ENCODE measurements around the gene ZNF770. TPM values are rescaled to one million over a fixed set of nuclear protein-coding genes. Genes with fewer than 3 reads are reported as not detected.

Gene ZNF770
- total RNA-seq, 2 donors from 2014 or later: 52.3 to 86.1 TPM

GRCh38 chr15:35013370-35013769, 25.3 kb upstream of the ZNF770 start:
- TF ChIP-seq CTCF (conservative IDR thresholded peaks at IDR 0.05): no peak
- Mint-ChIP-seq H3K4me1 (no peaks in the 10 kb centered on the region), H3K27ac (no peak overlapping the region), H3K9me3 (no peaks in the 10 kb centered on the region), H3K4me3 (no peak overlapping the region), H3K27me3 (ENCODE audit: insufficient read depth) (no peaks in the 10 kb centered on the region), H3K36me3 (ENCODE audit: low read depth) (no peaks in the 10 kb centered on the region)
- Histone ChIP-seq H3K9me3 (ENCODE audit: control insufficient read depth, low read length) (no peaks in the 10 kb centered on the region), H3K27ac (ENCODE audit: low read depth, low read length) (peak overlapping the region; percentile 83), H3K9ac (ENCODE audit: extremely low read depth, low read length, poor library complexity, severe bottlenecking) (no peak overlapping the region), H3K27me3 (ENCODE audit: control insufficient read depth, insufficient read depth, low read length, poor library complexity, severe bottlenecking) (no peaks in the 10 kb centered on the region), H3K4me3 (ENCODE audit: low read length) (no peak overlapping the region), H3K4me1 (ENCODE audit: control insufficient read depth, insufficient read depth, low read length) (no peaks in the 10 kb centered on the region), H3K36me3 (ENCODE audit: control insufficient read depth, insufficient read depth, low read length) (no peaks in the 10 kb centered on the region)
- 83 to 94% methylated on average over 2 to 4 of the region's 4 CpGs for WGBS, 2 experiments (ENCODE audit: insufficient coverage in 1 of 2, insufficient read length in 1 of 2)
- no peak for DNase-seq

GRCh38 chr15:35007397-35007796, 19.3 kb upstream of the ZNF770 start:
- TF ChIP-seq CTCF (conservative IDR thresholded peaks at IDR 0.05): no peak
- Histone ChIP-seq H3K9me3 (ENCODE audit: control insufficient read depth, low read length) (no peaks in the 10 kb centered on the region), H3K4me3 (ENCODE audit: low read length) (no peak overlapping the region), H3K27me3 (ENCODE audit: control insufficient read depth, insufficient read depth, low read length, poor library complexity, severe bottlenecking) (no peaks in the 10 kb centered on the region), H3K9ac (ENCODE audit: extremely low read depth, low read length, poor library complexity, severe bottlenecking) (no peak overlapping the region), H3K27ac (ENCODE audit: low read depth, low read length) (no peak overlapping the region), H3K4me1 (ENCODE audit: control insufficient read depth, insufficient read depth, low read length) (peaks cover 7% of the 10 kb centered on the region), H3K36me3 (ENCODE audit: control insufficient read depth, insufficient read depth, low read length) (no peaks in the 10 kb centered on the region)
- Mint-ChIP-seq H3K4me1 (peaks cover 20% of the 10 kb centered on the region), H3K27me3 (ENCODE audit: insufficient read depth) (no peaks in the 10 kb centered on the region), H3K27ac (no peak overlapping the region), H3K9me3 (no peaks in the 10 kb centered on the region), H3K4me3 (no peak overlapping the region), H3K36me3 (ENCODE audit: low read depth) (no peaks in the 10 kb centered on the region)
- WGBS, 2 experiments (ENCODE audit: insufficient coverage in 1 of 2, insufficient read length in 1 of 2): 60 to 95% methylated on average over 1 to 2 of the region's 2 CpGs
- DNase-seq: no peak

- no peak for DNase-seq
- H3K4me3 Mint-ChIP-seq: no peak overlapping the region
- TF ChIP-seq CTCF (conservative IDR thresholded peaks at IDR 0.05): no peak
- H3K9ac ChIP-seq (ENCODE audit: extremely low read depth, low read length, poor library complexity, severe bottlenecking): no peak overlapping the region
- no peak overlapping the region for H3K27ac Mint-ChIP-seq
- H3K36me3 ChIP-seq (ENCODE audit: control insufficient read depth, insufficient read depth, low read length): no peaks in the 10 kb centered on the region
- WGBS, 2 experiments (ENCODE audit: insufficient coverage in 1 of 2, insufficient read length in 1 of 2): 88 to 97% methylated on average over 2 to 6 of the region's 6 CpGs
- no peaks in the 10 kb centered on the region for H3K9me3 Mint-ChIP-seq
- H3K9me3 ChIP-seq (ENCODE audit: control insufficient read depth, low read length): no peaks in the 10 kb centered on the region
- H3K4me1 Mint-ChIP-seq: peaks cover 20% of the 10 kb centered on the region
- H3K36me3 Mint-ChIP-seq (ENCODE audit: low read depth): no peaks in the 10 kb centered on the region
- no peaks in the 10 kb centered on the region for H3K27me3 Mint-ChIP-seq (ENCODE audit: insufficient read depth)
- H3K27ac ChIP-seq (ENCODE audit: low read depth, low read length): no peak overlapping the region
- no peaks in the 10 kb centered on the region for H3K27me3 ChIP-seq (ENCODE audit: control insufficient read depth, insufficient read depth, low read length, poor library complexity, severe bottlenecking)
- peaks cover 7% of the 10 kb centered on the region for H3K4me1 ChIP-seq (ENCODE audit: control insufficient read depth, insufficient read depth, low read length)
- no peak overlapping the region for H3K4me3 ChIP-seq (ENCODE audit: low read length)
Measured at GRCh38 chr15:35005933-35006332, 17.8 kb upstream of the ZNF770 start.

All from endodermal cell (in vitro differentiated cells).